ENCODE measurements around the gene ELOA. TPM values are rescaled to one million over a fixed set of nuclear protein-coding genes. Genes with fewer than 3 reads are reported as not detected.

The ELOA gene
- total RNA-seq, 5 donors from 2014 or later (not counting 1 experiment from before 2014, with no cell fraction given), result 26.0 to 32.8 (median 27.6) TPM

- H3K4me3 Mint-ChIP-seq, result no peak overlapping the region
- POLR2A ChIA-PET, result no interaction called here
- no peak overlapping the region for H3K4me3 ChIP-seq (ENCODE audit: control insufficient read depth in 1 of 2, extremely low read depth in 1 of 2, low read length in 1 of 2)
- H3K27me3 Mint-ChIP-seq, result no peaks in the 10 kb centered on the region
- H3K27ac Mint-ChIP-seq, result peak overlapping the region in 1 of 2 donors; percentile 12
- peaks cover 0 to 4% of the 10 kb centered on the region in 2 experiments for H3K4me1 ChIP-seq (ENCODE audit: control insufficient read depth in 1 of 2, extremely low read depth in 1 of 2, insufficient read depth in 2 of 2, low read length in 2 of 2)
- H3K36me3 ChIP-seq (ENCODE audit: control insufficient read depth in 2 of 2, extremely low read depth in 1 of 2, insufficient read depth in 1 of 2, low read length in 1 of 2), result peaks cover 0 to 4% of the 10 kb centered on the region in 2 donors
- no peak for DNase-seq
- peaks cover 4% of the 10 kb centered on the region for H3K36me3 Mint-ChIP-seq
- H3K9me3 Mint-ChIP-seq, result no peaks in the 10 kb centered on the region
- no peaks in the 10 kb centered on the region for H3K9me3 ChIP-seq
- CTCF ChIA-PET, result no interaction called here
- no peaks in the 10 kb centered on the region for H3K27me3 ChIP-seq (replicated peaks in 1 of 2; ENCODE audit: control insufficient read depth in 2 of 2, extremely low read depth in 1 of 2, insufficient read depth in 2 of 2, low read length in 1 of 2)
- H3K27ac ChIP-seq (ENCODE audit: low read length), result peak overlapping the region; percentile 60
- H3K4me1 Mint-ChIP-seq, result peaks cover 5 to 12% (median 8%) of the 10 kb centered on the region in 3 donors
- 79% methylated on average over 2 of the region's 3 CpGs for WGBS (ENCODE audit: insufficient coverage)
- no peak for ATAC-seq (replicated peaks in 1 of 4)
These were observed 24.0 kb upstream of the ELOA start for GRCh38 chr1:23719162-23719820.

GRCh38 chr1:23720256-23720995 lies 22.8 kb upstream of the ELOA start:
- H3K4me3 Mint-ChIP-seq, result no peak overlapping the region
- H3K27me3 ChIP-seq (replicated peaks in 1 of 2; ENCODE audit: control insufficient read depth in 2 of 2, extremely low read depth in 1 of 2, insufficient read depth in 2 of 2, low read length in 1 of 2), result no peaks in the 10 kb centered on the region
- ChIA-PET POLR2A (interaction anchor here in 1 of 2 donors (0.6 kb wide), 1 partner anchor 17 kb away, joined by 9 read pairs; no protein-coding TSS in a partner anchor), CTCF (no interaction called here)
- peaks cover 4% of the 10 kb centered on the region for H3K36me3 Mint-ChIP-seq
- no peaks in the 10 kb centered on the region for H3K9me3 Mint-ChIP-seq
- no peaks in the 10 kb centered on the region for H3K36me3 ChIP-seq (ENCODE audit: control insufficient read depth in 2 of 2, extremely low read depth in 1 of 2, insufficient read depth in 1 of 2, low read length in 1 of 2)
- peak overlapping the region; percentile 78 for H3K27ac Mint-ChIP-seq
- DNase-seq (peak in 5 of 35 experiments; percentile 2 to 37 (median 14)), ATAC-seq (replicated peaks in 1 of 4) (peak in 2 of 4 experiments; percentile 29 to 52)
- H3K4me1 Mint-ChIP-seq, result peaks cover 5 to 12% (median 8%) of the 10 kb centered on the region in 3 donors
- H3K4me3 ChIP-seq (ENCODE audit: control insufficient read depth in 1 of 2, extremely low read depth in 1 of 2, low read length in 1 of 2), result no peak overlapping the region
- H3K27me3 Mint-ChIP-seq, result no peaks in the 10 kb centered on the region
- H3K4me1 ChIP-seq (ENCODE audit: control insufficient read depth in 1 of 2, extremely low read depth in 1 of 2, insufficient read depth in 2 of 2, low read length in 2 of 2), result peaks cover 0 to 4% of the 10 kb centered on the region in 2 experiments
- H3K27ac ChIP-seq (ENCODE audit: low read length), result peak overlapping the region; percentile 60
- H3K9me3 ChIP-seq, result no peaks in the 10 kb centered on the region
- WGBS (ENCODE audit: insufficient coverage), result 47% methylated on average over 8 of the region's 10 CpGs

- ATAC-seq (replicated peaks in 1 of 4) (no peak), DNase-seq (no peak)
- Histone ChIP-seq H3K4me1 (ENCODE audit: control insufficient read depth in 1 of 2, extremely low read depth in 1 of 2, insufficient read depth in 2 of 2, low read length in 2 of 2) (peaks cover 0 to 4% of the 10 kb centered on the region in 2 experiments), H3K36me3 (ENCODE audit: control insufficient read depth in 2 of 2, extremely low read depth in 1 of 2, insufficient read depth in 1 of 2, low read length in 1 of 2) (no peaks in the 10 kb centered on the region), H3K9me3 (no peaks in the 10 kb centered on the region), H3K4me3 (ENCODE audit: control insufficient read depth in 1 of 2, extremely low read depth in 1 of 2, low read length in 1 of 2) (no peak overlapping the region), H3K27ac (ENCODE audit: low read length) (no peak overlapping the region), H3K27me3 (replicated peaks in 1 of 2; ENCODE audit: control insufficient read depth in 2 of 2, extremely low read depth in 1 of 2, insufficient read depth in 2 of 2, low read length in 1 of 2) (no peaks in the 10 kb centered on the region)
- ChIA-PET POLR2A (interaction anchor here in 1 of 2 donors (0.8 kb wide), 1 partner anchor 8 kb away, joined by 4 read pairs; no protein-coding TSS in a partner anchor), CTCF (interaction anchor here in 1 of 2 donors (0.6 to 0.7 kb wide), 2 partner anchors 10 to 39 kb away, joined by 6 to 10 read pairs; no protein-coding TSS in a partner anchor)
- Mint-ChIP-seq H3K27ac (no peak overlapping the region), H3K4me3 (no peak overlapping the region), H3K27me3 (no peaks in the 10 kb centered on the region), H3K9me3 (no peaks in the 10 kb centered on the region), H3K4me1 (peaks cover 5 to 12% (median 8%) of the 10 kb centered on the region in 3 donors), H3K36me3 (no peaks in the 10 kb centered on the region)
- WGBS (ENCODE audit: insufficient coverage), result 70% methylated on average over 3 of the region's 3 CpGs
These were observed 20.6 kb upstream of the ELOA start for GRCh38 chr1:23722652-23723051.

GRCh38 chr1:23726686-23727085 lies 16.6 kb upstream of the ELOA start:
- no peaks in the 10 kb centered on the region for H3K27me3 ChIP-seq (replicated peaks in 1 of 2; ENCODE audit: control insufficient read depth in 2 of 2, extremely low read depth in 1 of 2, insufficient read depth in 2 of 2, low read length in 1 of 2)
- ChIA-PET POLR2A (no interaction called here), CTCF (interaction anchor here in 1 of 2 donors (0.6 kb wide), 1 partner anchor 231 kb away, joined by 3 read pairs; no protein-coding TSS in a partner anchor)
- H3K4me3 ChIP-seq (ENCODE audit: control insufficient read depth in 1 of 2, extremely low read depth in 1 of 2, low read length in 1 of 2), result no peak overlapping the region
- no peaks in the 10 kb centered on the region for H3K9me3 Mint-ChIP-seq
- ATAC-seq (replicated peaks in 1 of 4) (no peak), DNase-seq (no peak)
- no peaks in the 10 kb centered on the region for H3K4me1 ChIP-seq (ENCODE audit: control insufficient read depth in 1 of 2, extremely low read depth in 1 of 2, insufficient read depth in 2 of 2, low read length in 2 of 2)
- no peaks in the 10 kb centered on the region for H3K27me3 Mint-ChIP-seq
- H3K36me3 ChIP-seq (ENCODE audit: control insufficient read depth in 2 of 2, extremely low read depth in 1 of 2, insufficient read depth in 1 of 2, low read length in 1 of 2), result no peaks in the 10 kb centered on the region
- H3K27ac ChIP-seq (ENCODE audit: low read length), result no peak overlapping the region
- H3K27ac Mint-ChIP-seq, result no peak overlapping the region
- no peaks in the 10 kb centered on the region for H3K9me3 ChIP-seq
- H3K36me3 Mint-ChIP-seq, result no peaks in the 10 kb centered on the region
- no CpG with 5 or more reads among the region's 2 CpGs for WGBS (ENCODE audit: insufficient coverage)
- H3K4me1 Mint-ChIP-seq, result peaks cover 0 to 5% (median 3%) of the 10 kb centered on the region in 3 donors
- no peak overlapping the region for H3K4me3 Mint-ChIP-seq

- Mint-ChIP-seq H3K36me3 (no peaks in the 10 kb centered on the region), H3K9me3 (no peaks in the 10 kb centered on the region), H3K27ac (no peak overlapping the region), H3K4me3 (no peak overlapping the region), H3K27me3 (no peaks in the 10 kb centered on the region), H3K4me1 (peaks cover 0 to 5% (median 3%) of the 10 kb centered on the region in 3 donors)
- DNase-seq (no peak), ATAC-seq (replicated peaks in 1 of 4) (no peak)
- POLR2A ChIA-PET, result no interaction called here
- H3K4me3 ChIP-seq (ENCODE audit: control insufficient read depth in 1 of 2, extremely low read depth in 1 of 2, low read length in 1 of 2), result no peak overlapping the region
- no peaks in the 10 kb centered on the region for H3K9me3 ChIP-seq
- WGBS (ENCODE audit: insufficient coverage), result 93% methylated on average over 4 of the region's 9 CpGs
- no peaks in the 10 kb centered on the region for H3K27me3 ChIP-seq (replicated peaks in 1 of 2; ENCODE audit: control insufficient read depth in 2 of 2, extremely low read depth in 1 of 2, insufficient read depth in 2 of 2, low read length in 1 of 2)
- no peak overlapping the region for H3K27ac ChIP-seq (ENCODE audit: low read length)
- H3K36me3 ChIP-seq (ENCODE audit: control insufficient read depth in 2 of 2, extremely low read depth in 1 of 2, insufficient read depth in 1 of 2, low read length in 1 of 2), result no peaks in the 10 kb centered on the region
- H3K4me1 ChIP-seq (ENCODE audit: control insufficient read depth in 1 of 2, extremely low read depth in 1 of 2, insufficient read depth in 2 of 2, low read length in 2 of 2), result no peaks in the 10 kb centered on the region
- CTCF ChIA-PET, result no interaction called here
These were observed 15.9 kb upstream of the ELOA start for GRCh38 chr1:23727362-23727811.

GRCh38 chr1:23732363-23733224 lies 10.7 kb upstream of the ELOA start:
- Mint-ChIP-seq H3K27ac (no peak overlapping the region), H3K9me3 (no peaks in the 10 kb centered on the region), H3K36me3 (no peaks in the 10 kb centered on the region), H3K4me3 (no peak overlapping the region), H3K27me3 (no peaks in the 10 kb centered on the region), H3K4me1 (no peaks in the 10 kb centered on the region)
- DNase-seq, result no peak
- WGBS (ENCODE audit: insufficient coverage), result 91% methylated on average over 1 of the region's 10 CpGs
- CTCF ChIA-PET, result no interaction called here
- no peak overlapping the region for H3K27ac ChIP-seq (ENCODE audit: low read length)
- POLR2A ChIA-PET, result no interaction called here
- H3K36me3 ChIP-seq (ENCODE audit: control insufficient read depth in 2 of 2, extremely low read depth in 1 of 2, insufficient read depth in 1 of 2, low read length in 1 of 2), result no peaks in the 10 kb centered on the region
- no peak overlapping the region for H3K4me3 ChIP-seq (ENCODE audit: control insufficient read depth in 1 of 2, extremely low read depth in 1 of 2, low read length in 1 of 2)
- no peaks in the 10 kb centered on the region for H3K9me3 ChIP-seq
- no peaks in the 10 kb centered on the region for H3K27me3 ChIP-seq (replicated peaks in 1 of 2; ENCODE audit: control insufficient read depth in 2 of 2, extremely low read depth in 1 of 2, insufficient read depth in 2 of 2, low read length in 1 of 2)
- H3K4me1 ChIP-seq (ENCODE audit: control insufficient read depth in 1 of 2, extremely low read depth in 1 of 2, insufficient read depth in 2 of 2, low read length in 2 of 2), result no peaks in the 10 kb centered on the region
- no peak for ATAC-seq (replicated peaks in 1 of 4)

Measured in T-cell (primary cell).